ENCODE results near the gene ARL8A.

The ARL8A gene

GRCh38 chr1:202124142-202124541 is 20.4 kb downstream of the ARL8A start:
- DNase-seq (ENCODE audit: low spot score), result no peak
- in situ Hi-C loops (cut with MboI; ENCODE audit: low pct_unique_long_range_greater_than_20kb, low sequenced_read_pairs, unreplicated experiment), result loop anchor here (5.0 kb wide), 1 partner anchor 112 kb away; the partner anchor contains the start of gene ELF3
- TF ChIP-seq CTCF (IDR thresholded peaks at IDR 0.05; ENCODE audit: extremely low read depth, insufficient read depth, missing control alignments), result no peak

- TF ChIP-seq CTCF (IDR thresholded peaks at IDR 0.05; ENCODE audit: extremely low read depth, insufficient read depth, missing control alignments), result no peak
- DNase-seq (ENCODE audit: low spot score), result no peak
- in situ Hi-C loops (cut with MboI; ENCODE audit: low pct_unique_long_range_greater_than_20kb, low sequenced_read_pairs, unreplicated experiment), result loop anchor here (5.0 kb wide), 1 partner anchor 111 kb away; the partner anchor contains the start of gene ELF3
Measured at GRCh38 chr1:202123336-202123813, 21.2 kb downstream of the ARL8A start.

- TF ChIP-seq CTCF (IDR thresholded peaks at IDR 0.05; ENCODE audit: extremely low read depth, insufficient read depth, missing control alignments), result no peak
- DNase-seq (ENCODE audit: low spot score), result no peak
- in situ Hi-C loops (cut with MboI; ENCODE audit: low pct_unique_long_range_greater_than_20kb, low sequenced_read_pairs, unreplicated experiment), result loop anchor here (5.0 kb wide), 1 partner anchor 110 kb away; the partner anchor contains the start of gene ELF3
Measured at GRCh38 chr1:202122639-202123335, 21.8 kb downstream of the ARL8A start, which contains the start of gene GPR37L1. TSS of gene GPR37L1 (plus strand) at chr1:202122917. CDS start at chr1:202122964, 47 bp downstream.

GRCh38 chr1:202121006-202121405 is 23.5 kb downstream of the ARL8A start:
- in situ Hi-C loops (cut with MboI; ENCODE audit: low pct_unique_long_range_greater_than_20kb, low sequenced_read_pairs, unreplicated experiment), result loop anchor here (5.0 kb wide), 1 partner anchor 109 kb away; the partner anchor contains the start of gene ELF3
- TF ChIP-seq CTCF (IDR thresholded peaks at IDR 0.05; ENCODE audit: extremely low read depth, insufficient read depth, missing control alignments), result no peak
- DNase-seq (ENCODE audit: low spot score), result no peak

- in situ Hi-C loops (cut with MboI; ENCODE audit: low pct_unique_long_range_greater_than_20kb, low sequenced_read_pairs, unreplicated experiment), result no loop called here
- DNase-seq (ENCODE audit: low spot score), result no peak
- no peak for TF ChIP-seq CTCF (IDR thresholded peaks at IDR 0.05; ENCODE audit: extremely low read depth, insufficient read depth, missing control alignments)
Measured at GRCh38 chr1:202117898-202118371, 26.6 kb downstream of the ARL8A start.

- no peak for DNase-seq (ENCODE audit: low spot score)
- no peak for TF ChIP-seq CTCF (IDR thresholded peaks at IDR 0.05; ENCODE audit: extremely low read depth, insufficient read depth, missing control alignments)
- in situ Hi-C loops (cut with MboI; ENCODE audit: low pct_unique_long_range_greater_than_20kb, low sequenced_read_pairs, unreplicated experiment), result no loop called here
Measured at GRCh38 chr1:202116287-202116686, 28.2 kb downstream of the ARL8A start.
